HCT116 (cell line): ENCODE data around the gene BABAM2. TPM values are rescaled to one million over a fixed set of nuclear protein-coding genes. Genes with fewer than 3 reads are reported as not detected.
"Not testable (repeated sequence)": the region's sequence is repeated elsewhere in the genome, so short reads cannot be mapped to it uniquely, and the experiment has no call there.

ENCODE experiments used
- ATAC-seq: fragments of 200-7000 bp; cut with Tn5 transposase; 2 replicates; pipeline ENCODE4 v1.9.1; 2020; ENCODE audit warnings: mild to moderate bottlenecking, moderate library complexity
- BruUV-seq: library from RNA; stranded (reverse); fragments of 400-500 nt; replicated peaks from 2 replicates; lab custom pipeline; 2021; lab: Mats Ljungman, UMichigan
- CTCF ChIA-PET: fragments of 300-600 bp; sonication (Branson Sonifier 250); formaldehyde crosslinking; loops from one replicate; lab custom pipeline; 2021; ENCODE audit warnings: antibody characterized with exemption; lab: Charles Lee
- POLR2A ChIA-PET: fragments of 300-600, 350-600 bp; sonication (Branson Sonifier 250); formaldehyde crosslinking; loops from one replicate; lab custom pipeline; 2021; ENCODE audit warnings: antibody characterized with exemption; lab: Charles Lee
- RAD21 ChIA-PET, 2 experiments: fragments of 300-600 bp; sonication (Branson Sonifier 250); formaldehyde crosslinking; loops; one replicate each; lab custom pipeline; 2023; ENCODE audit warnings: low total read pairs in 2 of 2; ENCODE audit not compliant: uncharacterized antibody in 2 of 2, unreplicated experiment in 2 of 2, low non-redundant PET in 1 of 2; lab: Charles Lee
- DNase-seq: peaks from one replicate; pipeline ENCODE4 v3.0.0-alpha.2; 2010; ENCODE audit warnings: low read depth, low spot score
- H2AFZ ChIP-seq: fragments of 200-600 bp; shearing (Covaris generic), sonication (generic); 2 replicates; pipeline ENCODE4 v1.6.1; 2017; ENCODE audit warnings: low read depth, mixed run types, mixed read lengths, antibody characterized with exemption, low read length; ENCODE audit not compliant: poor library complexity, severe bottlenecking
- H3K27ac ChIP-seq: 2 replicates; pipeline ENCODE4 v1.5.1; 2012; ENCODE audit warnings: low read depth, low read length
- H3K27me3 ChIP-seq: fragments of 200-600 bp; sonication (generic); 2 replicates; pipeline ENCODE4 v1.6.1; 2016; ENCODE audit warnings: mixed run types, low read length, mixed read lengths; ENCODE audit not compliant: insufficient read depth
- H3K36me3 ChIP-seq, 2 experiments: fragments of 200-500 bp in 1 of 2; fragments of 200-600 bp in 1 of 2; sonication (Bioruptor generic) in 1 of 2; sonication (generic) in 1 of 2; 2 replicates each; pipeline versions ENCODE4 v1.5.1 to v1.6.1; 2014 to 2016; ENCODE audit warnings: low read length in 2 of 2, inconsistent platforms in 1 of 2, mixed read lengths in 1 of 2, mixed run types in 1 of 2; ENCODE audit not compliant: insufficient read depth in 2 of 2, control insufficient read depth in 1 of 2
- H3K4me1 ChIP-seq, 2 experiments: fragments of 200-600 bp in 1 of 2; sonication (generic) in 1 of 2; 2 replicates each; pipeline versions ENCODE4 v1.5.1 to v1.6.1; 2012 to 2017; ENCODE audit warnings: low read length in 2 of 2, inconsistent platforms in 1 of 2, mild to moderate bottlenecking in 1 of 2, mixed read lengths in 1 of 2, mixed run types in 1 of 2, moderate library complexity in 1 of 2; ENCODE audit not compliant: insufficient read depth in 2 of 2, control insufficient read depth in 1 of 2
- H3K4me2 ChIP-seq: fragments of 200-600 bp; sonication (generic); 2 replicates; pipeline ENCODE4 v1.6.1; 2017; ENCODE audit warnings: mixed run types, low read length, mixed read lengths
- H3K4me3 ChIP-seq, 2 experiments: fragments of 200-600 bp in 1 of 2; sonication (generic) in 1 of 2; replicated peaks in 1 of 2; 2 replicates each; pipeline ENCODE4 v1.5.1; 2011 to 2016; ENCODE audit warnings: low read length in 2 of 2, control low read depth in 1 of 2, low read depth in 1 of 2, mild to moderate bottlenecking in 1 of 2, mixed read lengths in 1 of 2, mixed run types in 1 of 2
- H3K79me2 ChIP-seq: fragments of 200-600 bp; sonication (generic); 2 replicates; pipeline ENCODE4 v1.6.1; 2017; ENCODE audit warnings: mild to moderate bottlenecking, mixed run types, low read length, moderate library complexity, mixed read lengths; ENCODE audit not compliant: insufficient read depth
- H3K9ac ChIP-seq: fragments of 200-600 bp; sonication (generic); 2 replicates; pipeline ENCODE4 v1.6.1; 2016; ENCODE audit warnings: low read length, mixed read lengths
- H3K9me2 ChIP-seq: fragments of 200-600 bp; sonication (generic), shearing (Covaris generic); 2 replicates; pipeline ENCODE4 v1.6.1; 2017; ENCODE audit warnings: mixed run types, mild to moderate bottlenecking, moderate library complexity; ENCODE audit not compliant: insufficient read depth
- H3K9me3 ChIP-seq, 2 experiments: fragments of 200-500 bp in 1 of 2; fragments of 200-600 bp in 1 of 2; sonication (Bioruptor generic) in 1 of 2; sonication (generic) in 1 of 2; 2 replicates each; pipeline ENCODE4 v1.6.1; 2014 to 2017; ENCODE audit warnings: low read length in 2 of 2, mixed read lengths in 2 of 2, inconsistent platforms in 1 of 2, low read depth in 1 of 2, mild to moderate bottlenecking in 1 of 2, mixed run types in 1 of 2, moderate library complexity in 1 of 2; ENCODE audit not compliant: control insufficient read depth in 1 of 2, insufficient read depth in 1 of 2
- H4K20me1 ChIP-seq: fragments of 200-600 bp; sonication (generic), shearing (Covaris generic); 2 replicates; pipeline ENCODE4 v1.6.1; 2017; ENCODE audit warnings: mixed run types, mild to moderate bottlenecking, moderate library complexity; ENCODE audit not compliant: insufficient read depth
- CBX3 ChIP-seq: IDR thresholded peaks from 2 replicates; pipeline ENCODE4 v1.6.1; 2012; ENCODE audit warnings: low read depth
- CEBPB ChIP-seq: IDR thresholded peaks from 2 replicates; pipeline ENCODE4 v1.6.1; 2012; ENCODE audit warnings: low read depth
- POLR2A ChIP-seq: IDR thresholded peaks from 2 replicates; pipeline ENCODE4 v1.7.0; 2011; ENCODE audit warnings: borderline replicate concordance; ENCODE audit not compliant: insufficient read depth, insufficient read length; ENCODE audit errors: extremely low read depth
- SIN3A ChIP-seq: IDR thresholded peaks from 2 replicates; pipeline ENCODE4 v1.6.1; 2012; ENCODE audit warnings: low read depth
- intact Hi-C: fragments of 100-400 bp; cut with micrococcal nuclease; formaldehyde crosslinking; loops from 2 replicates; pipeline ENCODE4 v1.10.0; 2022
- total RNA-seq: library from RNA; stranded (reverse); gene quantifications from one replicate; pipeline ENCODE4 v1.2.1, GENCODE V29; 2021; ENCODE audit not compliant: unreplicated experiment
- TF ChIP-seq, protein P1 (sequence below): IDR thresholded peaks from 2 replicates; pipeline ENCODE4 v1.6.1; 2012
- TF ChIP-seq, protein P2 (sequence below), 3 experiments: fragments of 200-600 bp in 1 of 3; sonication (generic) in 1 of 3; IDR thresholded peaks in 2 of 3; conservative IDR thresholded peaks in 1 of 3; 2 replicates each; pipeline ENCODE4 v1.5.1; 2012 to 2017; ENCODE audit warnings: low read depth in 2 of 3, low read length in 2 of 3, antibody characterized with exemption in 1 of 3, borderline replicate concordance in 1 of 3, control low read depth in 1 of 3, mild to moderate bottlenecking in 1 of 3, mixed read lengths in 1 of 3, mixed run types in 1 of 3, moderate library complexity in 1 of 3; ENCODE audit not compliant: insufficient read depth in 1 of 3
- TF ChIP-seq, protein P3 (sequence below): IDR thresholded peaks from 2 replicates; pipeline ENCODE4 v1.6.1; 2012; ENCODE audit warnings: low read depth

Gene BABAM2
- total RNA-seq, 1 experiment from 2014 or later = 23.8 TPM

DNA sequence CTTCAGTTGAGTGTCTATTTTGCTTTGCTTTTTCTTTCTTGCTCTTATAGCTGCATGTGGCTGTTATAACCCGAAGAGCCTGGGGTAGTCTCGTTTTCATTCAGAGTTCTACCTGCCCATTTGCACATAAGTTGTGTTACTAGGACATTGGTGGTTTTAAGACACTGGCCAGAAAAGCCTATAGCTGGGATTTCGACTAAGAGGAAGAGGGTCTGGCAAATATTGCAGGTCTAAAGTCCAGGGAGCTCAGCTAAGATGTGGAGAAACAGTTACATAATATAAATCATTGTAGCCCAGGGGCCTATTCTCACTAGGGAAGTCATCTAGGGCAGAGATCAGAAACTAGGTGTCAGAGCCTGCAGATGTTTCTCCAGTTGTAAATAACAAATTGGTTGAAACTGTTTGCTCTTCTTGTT is 120.8 kb downstream of the BABAM2 start:
- no peak overlapping the region for H3K27ac ChIP-seq
- no peaks in the 10 kb centered on the region for H3K4me1 ChIP-seq
- no peak for TF ChIP-seq CBX3
- TF ChIP-seq, protein P1, sequence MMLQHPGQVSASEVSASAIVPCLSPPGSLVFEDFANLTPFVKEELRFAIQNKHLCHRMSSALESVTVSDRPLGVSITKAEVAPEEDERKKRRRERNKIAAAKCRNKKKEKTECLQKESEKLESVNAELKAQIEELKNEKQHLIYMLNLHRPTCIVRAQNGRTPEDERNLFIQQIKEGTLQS = no peak
- TF ChIP-seq, protein P2, sequence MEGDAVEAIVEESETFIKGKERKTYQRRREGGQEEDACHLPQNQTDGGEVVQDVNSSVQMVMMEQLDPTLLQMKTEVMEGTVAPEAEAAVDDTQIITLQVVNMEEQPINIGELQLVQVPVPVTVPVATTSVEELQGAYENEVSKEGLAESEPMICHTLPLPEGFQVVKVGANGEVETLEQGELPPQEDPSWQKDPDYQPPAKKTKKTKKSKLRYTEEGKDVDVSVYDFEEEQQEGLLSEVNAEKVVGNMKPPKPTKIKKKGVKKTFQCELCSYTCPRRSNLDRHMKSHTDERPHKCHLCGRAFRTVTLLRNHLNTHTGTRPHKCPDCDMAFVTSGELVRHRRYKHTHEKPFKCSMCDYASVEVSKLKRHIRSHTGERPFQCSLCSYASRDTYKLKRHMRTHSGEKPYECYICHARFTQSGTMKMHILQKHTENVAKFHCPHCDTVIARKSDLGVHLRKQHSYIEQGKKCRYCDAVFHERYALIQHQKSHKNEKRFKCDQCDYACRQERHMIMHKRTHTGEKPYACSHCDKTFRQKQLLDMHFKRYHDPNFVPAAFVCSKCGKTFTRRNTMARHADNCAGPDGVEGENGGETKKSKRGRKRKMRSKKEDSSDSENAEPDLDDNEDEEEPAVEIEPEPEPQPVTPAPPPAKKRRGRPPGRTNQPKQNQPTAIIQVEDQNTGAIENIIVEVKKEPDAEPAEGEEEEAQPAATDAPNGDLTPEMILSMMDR (IDR thresholded peaks at IDR 0.05 in 2 of 3, conservative IDR thresholded peaks at IDR 0.05 in 1 of 3; ENCODE audit: borderline replicate concordance in 1 of 3, insufficient read depth in 1 of 3, low read depth in 2 of 3, low read length in 2 of 3) = no peak
- no peak for TF ChIP-seq CEBPB
- TF ChIP-seq SIN3A = no peak
- TF ChIP-seq POLR2A = no peak
- TF ChIP-seq, protein P3, sequence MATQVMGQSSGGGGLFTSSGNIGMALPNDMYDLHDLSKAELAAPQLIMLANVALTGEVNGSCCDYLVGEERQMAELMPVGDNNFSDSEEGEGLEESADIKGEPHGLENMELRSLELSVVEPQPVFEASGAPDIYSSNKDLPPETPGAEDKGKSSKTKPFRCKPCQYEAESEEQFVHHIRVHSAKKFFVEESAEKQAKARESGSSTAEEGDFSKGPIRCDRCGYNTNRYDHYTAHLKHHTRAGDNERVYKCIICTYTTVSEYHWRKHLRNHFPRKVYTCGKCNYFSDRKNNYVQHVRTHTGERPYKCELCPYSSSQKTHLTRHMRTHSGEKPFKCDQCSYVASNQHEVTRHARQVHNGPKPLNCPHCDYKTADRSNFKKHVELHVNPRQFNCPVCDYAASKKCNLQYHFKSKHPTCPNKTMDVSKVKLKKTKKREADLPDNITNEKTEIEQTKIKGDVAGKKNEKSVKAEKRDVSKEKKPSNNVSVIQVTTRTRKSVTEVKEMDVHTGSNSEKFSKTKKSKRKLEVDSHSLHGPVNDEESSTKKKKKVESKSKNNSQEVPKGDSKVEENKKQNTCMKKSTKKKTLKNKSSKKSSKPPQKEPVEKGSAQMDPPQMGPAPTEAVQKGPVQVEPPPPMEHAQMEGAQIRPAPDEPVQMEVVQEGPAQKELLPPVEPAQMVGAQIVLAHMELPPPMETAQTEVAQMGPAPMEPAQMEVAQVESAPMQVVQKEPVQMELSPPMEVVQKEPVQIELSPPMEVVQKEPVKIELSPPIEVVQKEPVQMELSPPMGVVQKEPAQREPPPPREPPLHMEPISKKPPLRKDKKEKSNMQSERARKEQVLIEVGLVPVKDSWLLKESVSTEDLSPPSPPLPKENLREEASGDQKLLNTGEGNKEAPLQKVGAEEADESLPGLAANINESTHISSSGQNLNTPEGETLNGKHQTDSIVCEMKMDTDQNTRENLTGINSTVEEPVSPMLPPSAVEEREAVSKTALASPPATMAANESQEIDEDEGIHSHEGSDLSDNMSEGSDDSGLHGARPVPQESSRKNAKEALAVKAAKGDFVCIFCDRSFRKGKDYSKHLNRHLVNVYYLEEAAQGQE = no peak
- H2AFZ ChIP-seq = no peak overlapping the region
- ChIA-PET CTCF (no interaction called here), RAD21 (no interaction called here), POLR2A (no interaction called here)
- no peaks in the 10 kb centered on the region for H3K36me3 ChIP-seq
- H3K9me2 ChIP-seq = no peaks in the 10 kb centered on the region
- no peak for DNase-seq
- H3K4me3 ChIP-seq = no peak overlapping the region
- no peaks in the 10 kb centered on the region for H3K79me2 ChIP-seq
- BruUV-seq = no TSS peak
- H3K27me3 ChIP-seq = no peaks in the 10 kb centered on the region
- no peaks in the 10 kb centered on the region for H4K20me1 ChIP-seq
- no peak overlapping the region for H3K9ac ChIP-seq
- no peak for ATAC-seq
- H3K9me3 ChIP-seq = no peaks in the 10 kb centered on the region
- no peak overlapping the region for H3K4me2 ChIP-seq
- intact Hi-C loops = no loop called here

DNA sequence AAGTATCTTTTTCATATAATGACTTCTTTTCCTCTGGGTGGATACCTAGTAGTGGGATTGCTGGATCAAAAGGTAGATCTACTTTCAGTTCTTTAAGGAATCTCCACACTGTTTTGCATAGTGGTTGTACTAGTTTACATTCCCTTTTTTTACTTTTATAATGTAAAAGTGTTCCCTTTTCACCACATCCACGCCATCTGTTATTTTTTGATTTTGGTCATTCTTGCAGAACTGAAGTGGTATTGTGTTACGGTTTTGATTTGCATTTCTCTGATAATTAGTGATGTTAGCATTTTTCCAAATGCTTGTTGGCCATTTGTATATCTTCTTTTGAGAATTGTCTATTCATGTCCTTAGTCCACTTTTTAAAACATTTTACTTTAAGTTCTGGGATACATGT is 127.9 kb downstream of the BABAM2 start:
- H3K36me3 ChIP-seq, DNase-seq, POLR2A ChIA-PET, H3K9me3 ChIP-seq, CTCF ChIA-PET, ATAC-seq, H3K9ac ChIP-seq, intact Hi-C loops, H3K9me2 ChIP-seq, BruUV-seq, H3K27ac ChIP-seq, H4K20me1 ChIP-seq, H3K79me2 ChIP-seq, H3K4me2 ChIP-seq, RAD21 ChIA-PET, H2AFZ ChIP-seq, H3K27me3 ChIP-seq, H3K4me1 ChIP-seq, H3K4me3 ChIP-seq: not testable (repeated sequence)

DNA sequence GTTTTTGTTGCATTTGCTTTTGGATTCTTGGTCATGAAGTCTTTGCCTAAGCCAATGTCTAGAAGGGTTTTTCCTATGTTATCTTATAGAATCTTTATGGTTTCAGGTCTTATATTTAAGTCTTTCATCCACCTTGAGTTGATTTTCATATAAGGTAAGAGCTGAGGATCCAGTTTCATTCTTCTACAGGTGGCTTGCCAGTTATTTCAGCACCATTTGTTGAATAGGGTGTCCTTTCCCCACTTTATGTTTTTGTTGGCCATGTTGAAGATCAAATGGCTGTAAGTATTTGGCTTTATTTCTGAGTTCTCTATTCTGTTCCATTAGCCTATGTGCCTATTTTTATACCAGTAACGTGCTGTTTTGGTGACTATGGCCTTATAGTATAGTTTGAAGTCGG is 129.0 kb downstream of the BABAM2 start:
- H3K9me2 ChIP-seq, H3K9me3 ChIP-seq, CTCF ChIA-PET, H3K4me2 ChIP-seq, H3K4me1 ChIP-seq, H3K79me2 ChIP-seq, H4K20me1 ChIP-seq, H3K9ac ChIP-seq, RAD21 ChIA-PET, DNase-seq, H3K36me3 ChIP-seq, H2AFZ ChIP-seq, BruUV-seq, intact Hi-C loops, H3K27me3 ChIP-seq, H3K4me3 ChIP-seq, ATAC-seq, POLR2A ChIA-PET, H3K27ac ChIP-seq: not testable (repeated sequence)
